Measurements from ENCODE around the gene ZMYM2.

DNA sequence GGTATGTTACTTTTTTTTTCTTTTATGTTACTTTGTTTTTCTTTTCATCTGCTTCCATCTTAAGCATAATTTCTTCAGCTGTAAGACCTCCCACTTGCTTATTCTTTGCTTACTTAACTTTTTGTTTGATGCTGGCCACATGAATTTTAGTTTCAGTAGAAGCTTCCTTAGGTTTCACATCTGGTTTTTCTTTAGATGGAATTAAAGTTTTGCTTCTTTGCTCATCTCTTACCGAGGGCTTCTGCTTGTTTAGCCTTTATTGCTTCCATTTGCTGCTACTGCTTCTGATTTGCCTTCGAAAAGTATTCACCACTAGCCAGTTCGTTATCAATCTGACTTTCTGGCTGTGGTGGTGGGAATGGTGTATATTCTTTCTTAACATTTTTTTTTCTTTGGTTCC is 111.4 kb downstream of the ZMYM2 start:
- TF ChIP-seq POLR2A (IDR thresholded peaks at IDR 0.05): no peak
- TF ChIP-seq, protein P1, sequence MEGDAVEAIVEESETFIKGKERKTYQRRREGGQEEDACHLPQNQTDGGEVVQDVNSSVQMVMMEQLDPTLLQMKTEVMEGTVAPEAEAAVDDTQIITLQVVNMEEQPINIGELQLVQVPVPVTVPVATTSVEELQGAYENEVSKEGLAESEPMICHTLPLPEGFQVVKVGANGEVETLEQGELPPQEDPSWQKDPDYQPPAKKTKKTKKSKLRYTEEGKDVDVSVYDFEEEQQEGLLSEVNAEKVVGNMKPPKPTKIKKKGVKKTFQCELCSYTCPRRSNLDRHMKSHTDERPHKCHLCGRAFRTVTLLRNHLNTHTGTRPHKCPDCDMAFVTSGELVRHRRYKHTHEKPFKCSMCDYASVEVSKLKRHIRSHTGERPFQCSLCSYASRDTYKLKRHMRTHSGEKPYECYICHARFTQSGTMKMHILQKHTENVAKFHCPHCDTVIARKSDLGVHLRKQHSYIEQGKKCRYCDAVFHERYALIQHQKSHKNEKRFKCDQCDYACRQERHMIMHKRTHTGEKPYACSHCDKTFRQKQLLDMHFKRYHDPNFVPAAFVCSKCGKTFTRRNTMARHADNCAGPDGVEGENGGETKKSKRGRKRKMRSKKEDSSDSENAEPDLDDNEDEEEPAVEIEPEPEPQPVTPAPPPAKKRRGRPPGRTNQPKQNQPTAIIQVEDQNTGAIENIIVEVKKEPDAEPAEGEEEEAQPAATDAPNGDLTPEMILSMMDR (IDR thresholded peaks at IDR 0.05): no peak
